ENCODE data around the gene MYT1. TPM values are rescaled to one million over a fixed set of nuclear protein-coding genes. Genes with fewer than 3 reads are reported as not detected.

MYT1 gene
- total and polyA plus RNA-seq, 9 of the 15 experiments (the other 6 are each of a cell fraction or from before 2014, with no cell fraction given) = 0.02 to 0.12 (median 0.06) TPM; not detected in 4

- TF ChIP-seq MAZ (CRISPR knock-in tag; conservative IDR thresholded peaks at IDR 0.05 in 1 of 2, IDR thresholded peaks at IDR 0.05 in 1 of 2) (peak in 1 of 2 experiments; percentile 75; a peak in 2 of 4 replicates), ZNF398 (CRISPR knock-in tag; IDR thresholded peaks at IDR 0.05) (no peak), ILF3 (IDR thresholded peaks at IDR 0.05; ENCODE audit: borderline replicate concordance) (no peak), IRF9 (tag; IDR thresholded peaks at IDR 0.05) (no peak), PHB2 (IDR thresholded peaks at IDR 0.05; ENCODE audit: low read depth) (no peak), JUND (IDR thresholded peaks at IDR 0.05; ENCODE audit: borderline replicate concordance, low read depth, low read length) (0 out of 2 replicates have a peak, but pooled peaks have one; percentile 8), JUND (tag; IDR thresholded peaks at IDR 0.05; ENCODE audit: borderline replicate concordance, low read depth, low read length) (no peak), RCOR1 (IDR thresholded peaks at IDR 0.05; ENCODE audit: borderline replicate concordance in 1 of 2, low read depth in 2 of 2, low read length in 2 of 2) (peak in 1 of 2 experiments; percentile 79; a peak in 2 of 4 replicates), ZBTB11 (CRISPR knock-in tag; IDR thresholded peaks at IDR 0.05) (0 out of 6 replicates have a peak, but pooled peaks of 1 of the 3 experiments have one; percentile 35), AFF4 (CRISPR knock-in tag; IDR thresholded peaks at IDR 0.05) (0 out of 2 replicates have a peak, but pooled peaks have one; percentile 39), ZSCAN29 (IDR thresholded peaks at IDR 0.05) (no peak), FOXP1 (CRISPR knock-in tag; IDR thresholded peaks at IDR 0.05) (peak; percentile 79; the same call in 1 of the 2 replicates), ZNF583 (CRISPR knock-in tag; IDR thresholded peaks at IDR 0.05) (no peak), JUN (IDR thresholded peaks at IDR 0.05; ENCODE audit: borderline replicate concordance, low read depth, low read length) (no peak), JUN (CRISPR knock-in tag; IDR thresholded peaks at IDR 0.05; ENCODE audit: borderline replicate concordance) (0 out of 2 replicates have a peak, but pooled peaks have one; percentile 22)
Measured at GRCh38 chr20:64161356-64162238, 2.7 kb upstream of the MYT1 start (continued).
